Activated CD8-positive, alpha-beta memory T cell treated with anti-CD3 and anti-CD28 coated beads, Interleukin-2, amount 50 U/mL, for 48 hours (primary cell): ENCODE measurements around the gene EPB41L2.
"Not testable (repeated sequence)": the region's sequence is repeated elsewhere in the genome, so short reads cannot be mapped to it uniquely, and the experiment has no call there.

Source experiments
- DNase-seq: peaks from one replicate; pipeline ENCODE4 v3.0.0-alpha.2; 2020

Gene EPB41L2

GRCh38 chr6:131033631-131034030 lies 29.4 kb downstream of the EPB41L2 start:
- no peak for DNase-seq

GRCh38 chr6:131029626-131030297 lies 33.3 kb downstream of the EPB41L2 start:
- DNase-seq, result no peak

- no peak for DNase-seq
These were observed 35.7 kb downstream of the EPB41L2 start for GRCh38 chr6:131027326-131027725.

GRCh38 chr6:131026243-131026642 lies 36.8 kb downstream of the EPB41L2 start:
- no peak for DNase-seq

- no peak for DNase-seq
These were observed 38.5 kb downstream of the EPB41L2 start for GRCh38 chr6:131024565-131024964.

GRCh38 chr6:131023834-131024504 lies 39.1 kb downstream of the EPB41L2 start:
- DNase-seq, result no peak

GRCh38 chr6:131022691-131023090 lies 40.4 kb downstream of the EPB41L2 start:
- no peak for DNase-seq

GRCh38 chr6:131017962-131018361 lies 45.1 kb downstream of the EPB41L2 start:
- DNase-seq, result no peak

GRCh38 chr6:131015630-131016263 lies 47.3 kb downstream of the EPB41L2 start:
- DNase-seq, result no peak

GRCh38 chr6:131015025-131015591 lies 47.9 kb downstream of the EPB41L2 start:
- no peak for DNase-seq

- DNase-seq, result no peak
These were observed 48.8 kb downstream of the EPB41L2 start for GRCh38 chr6:131014080-131014776.

- no peak for DNase-seq
These were observed 49.5 kb downstream of the EPB41L2 start for GRCh38 chr6:131013495-131013894.

- no peak for DNase-seq
These were observed 53.3 kb downstream of the EPB41L2 start for GRCh38 chr6:131009790-131010189.

GRCh38 chr6:131008965-131009364 lies 54.1 kb downstream of the EPB41L2 start:
- DNase-seq, result not testable (repeated sequence)

- not testable (repeated sequence) for DNase-seq
These were observed 55.1 kb downstream of the EPB41L2 start for GRCh38 chr6:131007964-131008363.

GRCh38 chr6:131007286-131007685 lies 55.8 kb downstream of the EPB41L2 start:
- DNase-seq, result no peak

- no peak for DNase-seq
These were observed 57.5 kb downstream of the EPB41L2 start for GRCh38 chr6:131005439-131006016.

- DNase-seq, result no peak
These were observed 58.1 kb downstream of the EPB41L2 start for GRCh38 chr6:131004936-131005335.

- no peak for DNase-seq
These were observed 58.7 kb downstream of the EPB41L2 start for GRCh38 chr6:131004387-131004755.

GRCh38 chr6:131003488-131004386 lies 59.3 kb downstream of the EPB41L2 start:
- DNase-seq, result no peak

GRCh38 chr6:131002661-131002980 lies 60.4 kb downstream of the EPB41L2 start:
- no peak for DNase-seq
